DND-41 (cell line): Measurements from ENCODE around the gene LARP1B.

Source experiments
- CTCF ChIP-seq: IDR thresholded peaks from 2 replicates; pipeline ENCODE4 v1.5.1; 2012; ENCODE audit warnings: borderline replicate concordance, low read length, moderate library complexity, mild to moderate bottlenecking; ENCODE audit not compliant: poor library complexity, severe bottlenecking; ENCODE audit errors: extremely low read depth
- EZH2 ChIP-seq: IDR thresholded peaks from 3 replicates; pipeline ENCODE4 v1.6.1; 2012; ENCODE audit warnings: borderline replicate concordance, low read depth, mild to moderate bottlenecking, moderate library complexity, low read length, inconsistent platforms; ENCODE audit not compliant: severe bottlenecking

GRCh38 chr4:128244379-128244778, 183.3 kb downstream of the LARP1B start:
- TF ChIP-seq EZH2 (no peak), CTCF (no peak)
